HFF-Myc (cell line): Measurements from ENCODE around the gene KCNA5.
A peak's percentile ranks its signal among the peaks of the same experiment; 100 is the strongest.

Experiments used
- DNase-seq: peaks from one replicate; pipeline ENCODE4 v3.0.0-alpha.2; 2011; ENCODE audit warnings: low read depth; ENCODE audit errors: extremely low read depth
- H3K4me3 ChIP-seq: replicated peaks from 2 replicates; pipeline ENCODE4 v1.5.1; 2011; ENCODE audit warnings: low read depth, mild to moderate bottlenecking, control low read depth, low read length
- CTCF ChIP-seq: IDR thresholded peaks from 2 replicates; pipeline ENCODE4 v1.5.1; 2012; ENCODE audit warnings: mild to moderate bottlenecking, low read depth, low read length, control low read depth; ENCODE audit errors: missing control alignments

Gene KCNA5

GRCh38 chr12:5003025-5003666 lies 40.5 kb upstream of the KCNA5 start:
- no peak overlapping the region for H3K4me3 ChIP-seq
- DNase-seq, result no peak
- TF ChIP-seq CTCF, result peak; percentile 98

GRCh38 chr12:5008661-5009060 lies 35.0 kb upstream of the KCNA5 start:
- no peak for DNase-seq
- no peak for TF ChIP-seq CTCF
- no peak overlapping the region for H3K4me3 ChIP-seq

- no peak for DNase-seq
- no peak for TF ChIP-seq CTCF
- H3K4me3 ChIP-seq, result no peak overlapping the region
Observed at GRCh38 chr12:5010151-5010550, 33.5 kb upstream of the KCNA5 start.

GRCh38 chr12:5012337-5012736 lies 31.3 kb upstream of the KCNA5 start:
- no peak overlapping the region for H3K4me3 ChIP-seq
- DNase-seq, result no peak
- TF ChIP-seq CTCF, result no peak

- no peak for DNase-seq
- TF ChIP-seq CTCF, result no peak
- H3K4me3 ChIP-seq, result no peak overlapping the region
Observed at GRCh38 chr12:5013266-5013730, 30.4 kb upstream of the KCNA5 start.

GRCh38 chr12:5014269-5014668 lies 29.4 kb upstream of the KCNA5 start:
- DNase-seq, result no peak
- no peak overlapping the region for H3K4me3 ChIP-seq
- TF ChIP-seq CTCF, result no peak
